ENCODE data around the gene COL6A3. TPM values are rescaled to one million over a fixed set of nuclear protein-coding genes. Genes with fewer than 3 reads are reported as not detected.

Gene COL6A3
- total and polyA plus RNA-seq, 2 donors = 412 to 1,173 TPM

DNA sequence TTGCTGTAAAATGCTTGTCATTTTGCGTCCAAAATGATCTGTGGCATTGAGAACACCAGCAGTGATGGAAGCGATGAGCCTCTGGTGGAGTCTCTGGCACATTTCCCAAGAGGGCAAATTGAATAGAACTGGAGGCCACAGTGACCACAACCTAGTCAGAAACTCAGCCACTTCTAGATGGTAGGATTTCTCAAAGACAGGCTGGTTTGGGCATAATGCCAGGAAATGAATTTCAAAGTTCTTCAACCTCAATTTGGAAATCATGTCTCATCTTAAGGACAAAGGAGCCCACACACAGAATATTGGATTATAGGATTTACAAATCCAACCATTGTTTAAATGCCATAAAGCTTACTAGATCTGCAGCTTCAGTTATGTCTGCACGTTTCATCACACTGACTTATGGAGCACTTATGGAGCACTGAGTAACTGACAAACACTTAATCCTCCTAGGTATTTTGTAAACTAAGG lies 132.1 kb downstream of the COL6A3 start:
- Histone ChIP-seq H3K4me3 (ENCODE audit: low read depth, low read length) (no peak overlapping the region), H3K27ac (ENCODE audit: low read depth) (no peak overlapping the region), H3K4me1 (ENCODE audit: insufficient read depth) (no peaks in the 10 kb centered on the region), H3K36me3 (ENCODE audit: insufficient read depth) (no peaks in the 10 kb centered on the region)
- DNase-seq (ENCODE audit: extremely low spot score) = no peak
- 57% methylated on average over 3 of the region's 3 CpGs for WGBS

DNA sequence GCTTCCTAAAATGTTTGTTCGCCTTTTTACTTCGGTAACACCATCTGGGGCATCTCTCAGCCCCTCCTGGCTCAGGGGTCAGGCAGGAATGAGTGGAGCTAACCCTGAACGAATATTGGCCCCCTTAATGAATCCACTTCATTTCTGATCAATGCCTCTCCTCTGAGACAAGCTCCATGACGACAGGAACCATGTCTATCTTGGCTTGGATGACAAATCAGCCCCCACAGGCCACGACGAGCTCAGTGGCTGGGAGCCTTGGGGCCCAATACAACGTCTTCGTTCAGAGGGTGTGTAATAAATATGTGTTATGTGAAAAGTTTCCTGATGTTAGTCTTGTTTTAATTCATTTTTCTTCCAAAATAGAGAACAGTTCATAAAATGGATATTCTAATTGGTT lies 133.0 kb downstream of the COL6A3 start:
- 89% methylated on average over 8 of the region's 8 CpGs for whole genome bisulfite sequencing
- H3K4me1 ChIP-seq (ENCODE audit: insufficient read depth) = no peaks in the 10 kb centered on the region

DNA sequence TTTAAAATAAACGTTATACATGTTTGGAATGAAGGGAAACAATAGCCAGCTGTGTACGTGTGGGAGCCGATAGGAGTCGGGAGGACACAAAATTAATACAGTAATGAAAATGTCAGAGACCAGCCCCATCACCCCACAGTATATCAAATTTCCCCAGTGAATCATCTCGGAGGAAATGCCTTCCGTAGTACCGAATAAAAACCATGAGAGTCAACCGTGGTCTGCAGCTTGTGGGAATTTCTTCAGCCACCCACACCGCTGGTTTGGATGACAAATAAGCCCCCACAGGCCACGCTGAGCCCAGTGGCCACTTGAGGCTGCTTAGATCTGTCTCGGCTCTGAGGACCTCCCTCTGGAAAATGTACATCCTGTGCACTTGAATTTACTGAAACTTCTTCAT lies 133.7 kb downstream of the COL6A3 start:
- H3K4me3 ChIP-seq (ENCODE audit: low read depth, low read length) = no peak overlapping the region
- H3K4me1 ChIP-seq (ENCODE audit: insufficient read depth) = no peaks in the 10 kb centered on the region
- no peak for DNase-seq (ENCODE audit: extremely low spot score)
- no peaks in the 10 kb centered on the region for H3K36me3 ChIP-seq (ENCODE audit: insufficient read depth)
- H3K27ac ChIP-seq (ENCODE audit: low read depth) = no peak overlapping the region
- WGBS = 45% methylated on average over 11 of the region's 11 CpGs

More for the DNA sequence above, 133.0 kb downstream of the COL6A3 start:
- H3K4me3 ChIP-seq (ENCODE audit: low read depth, low read length) = no peak overlapping the region
- DNase-seq (ENCODE audit: extremely low spot score) = no peak
- no peaks in the 10 kb centered on the region for H3K36me3 ChIP-seq (ENCODE audit: insufficient read depth)
- H3K27ac ChIP-seq (ENCODE audit: low read depth) = no peak overlapping the region

DNA sequence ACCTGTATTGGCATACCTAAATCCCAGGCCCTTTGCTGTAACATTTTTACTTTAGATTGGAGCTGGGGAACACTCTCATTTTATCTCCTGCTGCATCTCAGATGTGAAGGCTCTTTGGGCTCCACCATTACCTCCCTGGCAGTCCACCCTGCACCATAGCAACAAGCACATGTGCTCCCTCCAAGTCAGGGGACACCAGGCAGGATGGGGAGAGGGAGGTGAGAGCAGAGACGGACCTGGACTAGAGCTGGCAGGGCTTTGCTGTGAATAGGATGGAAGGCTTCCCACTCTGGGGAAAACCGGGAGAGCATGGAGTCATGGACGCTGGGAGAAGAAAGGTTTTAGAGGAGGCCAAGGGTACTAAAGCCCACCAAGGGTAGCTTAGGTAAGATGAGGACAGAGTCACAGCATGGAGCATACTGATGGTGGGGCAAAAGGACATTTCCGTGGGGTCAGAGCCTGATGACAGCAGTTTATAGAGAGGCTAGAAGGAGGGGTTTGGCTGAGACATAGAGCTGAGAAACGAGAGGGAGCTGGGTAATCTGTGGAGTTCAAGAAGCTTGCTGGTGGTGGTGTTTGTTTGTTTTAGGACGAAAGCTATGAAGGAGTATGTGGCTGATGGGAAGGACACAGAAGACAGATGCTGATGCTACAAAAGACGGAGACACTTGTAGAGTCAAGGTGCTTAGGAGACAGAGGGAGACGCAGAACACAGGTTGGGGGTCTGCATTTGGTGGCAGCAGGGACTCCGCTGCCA lies 134.8 kb downstream of the COL6A3 start:
- WGBS = 69% methylated on average over 9 of the region's 9 CpGs
- Histone ChIP-seq H3K4me3 (ENCODE audit: low read depth, low read length) (no peak overlapping the region), H3K36me3 (ENCODE audit: insufficient read depth) (no peaks in the 10 kb centered on the region), H3K27ac (ENCODE audit: low read depth) (no peak overlapping the region), H3K4me1 (ENCODE audit: insufficient read depth) (no peaks in the 10 kb centered on the region)
- DNase-seq (ENCODE audit: extremely low spot score) = no peak

DNA sequence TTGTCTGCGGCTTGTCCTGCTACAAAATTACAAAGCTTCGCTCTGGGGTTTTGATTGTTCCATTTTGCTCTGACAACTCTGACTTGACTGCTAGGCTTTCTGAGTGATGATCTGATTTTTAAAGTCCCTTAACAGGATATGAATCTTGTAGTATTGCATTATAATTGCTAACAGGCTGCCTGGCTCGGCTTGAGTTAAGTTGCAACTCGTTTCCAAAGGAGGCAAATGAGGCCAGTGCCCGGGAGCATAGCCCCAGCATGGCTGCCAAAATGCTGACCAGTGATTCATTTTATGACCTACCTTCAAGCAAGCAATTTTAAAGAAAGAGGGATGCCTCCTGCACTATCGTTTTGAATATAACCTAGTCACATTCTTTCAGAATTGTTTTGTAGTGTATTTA lies 135.4 kb downstream of the COL6A3 start:
- H3K27ac ChIP-seq (ENCODE audit: low read depth) = no peak overlapping the region
- H3K4me1 ChIP-seq (ENCODE audit: insufficient read depth) = no peaks in the 10 kb centered on the region
- no peak for DNase-seq (ENCODE audit: extremely low spot score)
- WGBS = 40% methylated on average over 6 of the region's 6 CpGs
- H3K36me3 ChIP-seq (ENCODE audit: insufficient read depth) = no peaks in the 10 kb centered on the region
- H3K4me3 ChIP-seq (ENCODE audit: low read depth, low read length) = no peak overlapping the region

DNA sequence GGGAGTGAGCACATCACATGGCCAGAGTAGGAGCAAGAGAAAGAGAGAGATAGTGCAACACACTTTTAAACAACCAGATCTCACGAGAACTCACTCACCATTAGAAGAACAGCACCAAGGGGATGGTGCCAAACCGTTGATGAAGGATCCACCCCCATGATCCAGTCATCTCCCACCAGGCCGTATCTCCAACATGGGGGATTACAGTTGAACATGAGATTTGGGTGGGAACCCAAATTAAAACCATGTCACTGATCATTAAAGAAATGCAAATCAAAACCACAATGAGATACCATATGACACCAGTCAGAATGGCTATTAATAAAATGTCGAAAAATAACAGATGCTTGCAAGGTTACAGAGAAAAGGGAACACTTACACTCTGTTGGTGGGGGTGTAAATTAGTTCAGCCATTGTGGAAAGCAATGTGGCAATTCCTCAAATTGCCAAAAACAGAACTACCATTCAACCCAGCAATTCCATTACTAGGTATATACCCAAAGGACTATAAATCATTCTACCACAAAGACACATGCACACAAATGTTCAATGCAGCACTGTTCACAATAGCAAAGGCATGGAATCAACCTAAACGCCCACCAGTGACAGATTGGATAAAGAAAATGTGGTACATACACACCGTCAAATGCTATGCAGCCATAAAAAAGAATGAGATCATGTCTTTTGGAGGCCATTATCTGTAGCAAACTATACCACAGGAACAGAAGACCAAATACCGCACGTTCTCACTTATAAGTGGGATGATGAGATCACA lies 137.1 kb downstream of the COL6A3 start:
- no peak overlapping the region for H3K4me3 ChIP-seq (ENCODE audit: low read depth, low read length)
- 92% methylated on average over 8 of the region's 8 CpGs for WGBS
- H3K27ac ChIP-seq (ENCODE audit: low read depth) = no peak overlapping the region
- H3K4me1 ChIP-seq (ENCODE audit: insufficient read depth) = no peaks in the 10 kb centered on the region
- DNase-seq (ENCODE audit: extremely low spot score) = no peak
- no peaks in the 10 kb centered on the region for H3K36me3 ChIP-seq (ENCODE audit: insufficient read depth)

Other genes with a start within 250 kb of the COL6A3 start
- 11.7 TPM for gene MLPH, start 73.1 kb upstream of the COL6A3 start, total RNA-seq
- 14.2 TPM for gene MLPH, start 73.1 kb upstream of the COL6A3 start, polyA plus RNA-seq
- gene PRLH, start 152.4 kb upstream of the COL6A3 start, total RNA-seq = not detected
- gene PRLH, start 152.4 kb upstream of the COL6A3 start, polyA plus RNA-seq = not detected
- gene RAB17, start 176.6 kb upstream of the COL6A3 start, total RNA-seq = 1.7 TPM
- 2.1 TPM for gene RAB17, start 176.6 kb upstream of the COL6A3 start, polyA plus RNA-seq
- gene LRRFIP1, start 213.4 kb upstream of the COL6A3 start, total RNA-seq = 77.5 TPM
- gene LRRFIP1, start 213.4 kb upstream of the COL6A3 start, polyA plus RNA-seq = 120 TPM

All from urinary bladder (tissue), 4 donors.